Brain microvascular endothelial cell (primary cell): Measurements from ENCODE around the gene MARCOL.

Experiments used
- DNase-seq: peaks from one replicate; pipeline ENCODE4 v3.0.0-alpha.2; 2020
- H3K27ac ChIP-seq: fragments of 250-450 bp; sonication (Bioruptor Pico); 2 replicates; pipeline ENCODE4 v1.5.1; 2020; ENCODE audit warnings: mild to moderate bottlenecking, moderate library complexity
- H3K27me3 ChIP-seq: fragments of 250-450 bp; sonication (Bioruptor Pico); replicated peaks from 2 replicates; pipeline ENCODE4 v1.5.1; 2020; ENCODE audit warnings: mild to moderate bottlenecking
- H3K36me3 ChIP-seq: fragments of 250-450 bp; sonication (Bioruptor Pico); replicated peaks from 2 replicates; pipeline ENCODE4 v1.5.1; 2020; ENCODE audit warnings: mild to moderate bottlenecking
- H3K4me3 ChIP-seq: 2 replicates; pipeline ENCODE4 v1.5.1; 2011; ENCODE audit warnings: low read depth, mild to moderate bottlenecking, control low read depth, low read length, moderate library complexity
- CTCF ChIP-seq: IDR thresholded peaks from 2 replicates; pipeline ENCODE4 v1.5.1; 2011; ENCODE audit warnings: low read depth, mild to moderate bottlenecking, moderate library complexity, low read length, control low read depth, inconsistent platforms; ENCODE audit errors: missing control alignments
- in situ Hi-C: cut with HindIII; loops from 2 replicates; pipeline ENCODE4 v1.10.0; 2017; ENCODE audit warnings: low sequenced_read_pairs, low pct_ligation_motif_present

The MARCOL gene

GRCh38 chr5:148205044-148205806, 33.1 kb upstream of the MARCOL start:
- Histone ChIP-seq H3K4me3 (no peak overlapping the region), H3K36me3 (no peaks in the 10 kb centered on the region), H3K27me3 (no peaks in the 10 kb centered on the region), H3K27ac (no peak overlapping the region)
- TF ChIP-seq CTCF = no peak
- DNase-seq = no peak
- in situ Hi-C loops = no loop called here

DNA sequence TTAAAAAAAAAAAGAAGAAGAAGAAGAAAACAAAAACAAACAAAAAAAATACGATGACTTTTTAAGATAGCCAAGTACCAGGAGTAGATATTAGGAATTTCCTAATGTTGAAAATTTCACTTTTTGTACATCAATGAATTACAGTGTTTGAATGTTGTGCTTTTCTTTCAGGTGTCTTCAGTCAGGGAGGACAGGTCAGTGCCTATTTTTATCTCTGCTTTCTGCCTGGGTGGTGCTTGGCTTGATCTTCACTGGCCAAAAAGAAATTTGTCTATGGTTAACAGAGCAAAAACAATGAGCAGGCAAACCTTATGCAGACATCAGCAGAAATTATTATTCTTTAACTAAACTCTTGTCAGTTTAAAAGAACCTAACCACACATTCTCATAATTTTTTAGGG, 32.5 kb upstream of the MARCOL start:
- in situ Hi-C loops = no loop called here
- no peaks in the 10 kb centered on the region for H3K36me3 ChIP-seq
- H3K27me3 ChIP-seq = no peaks in the 10 kb centered on the region
- H3K27ac ChIP-seq = no peak overlapping the region
- no peak overlapping the region for H3K4me3 ChIP-seq
- no peak for TF ChIP-seq CTCF
- DNase-seq = no peak

GRCh38 chr5:148206620-148207019, 31.7 kb upstream of the MARCOL start:
- no peaks in the 10 kb centered on the region for H3K27me3 ChIP-seq
- no peak for DNase-seq
- no peaks in the 10 kb centered on the region for H3K36me3 ChIP-seq
- in situ Hi-C loops = no loop called here
- no peak for TF ChIP-seq CTCF
- no peak overlapping the region for H3K4me3 ChIP-seq
- H3K27ac ChIP-seq = no peak overlapping the region

- Histone ChIP-seq H3K27me3 (no peaks in the 10 kb centered on the region), H3K4me3 (no peak overlapping the region), H3K36me3 (no peaks in the 10 kb centered on the region), H3K27ac (no peak overlapping the region)
- no peak for TF ChIP-seq CTCF
- in situ Hi-C loops = no loop called here
- DNase-seq = no peak
Measured at GRCh38 chr5:148208226-148208625, 30.1 kb upstream of the MARCOL start.

DNA sequence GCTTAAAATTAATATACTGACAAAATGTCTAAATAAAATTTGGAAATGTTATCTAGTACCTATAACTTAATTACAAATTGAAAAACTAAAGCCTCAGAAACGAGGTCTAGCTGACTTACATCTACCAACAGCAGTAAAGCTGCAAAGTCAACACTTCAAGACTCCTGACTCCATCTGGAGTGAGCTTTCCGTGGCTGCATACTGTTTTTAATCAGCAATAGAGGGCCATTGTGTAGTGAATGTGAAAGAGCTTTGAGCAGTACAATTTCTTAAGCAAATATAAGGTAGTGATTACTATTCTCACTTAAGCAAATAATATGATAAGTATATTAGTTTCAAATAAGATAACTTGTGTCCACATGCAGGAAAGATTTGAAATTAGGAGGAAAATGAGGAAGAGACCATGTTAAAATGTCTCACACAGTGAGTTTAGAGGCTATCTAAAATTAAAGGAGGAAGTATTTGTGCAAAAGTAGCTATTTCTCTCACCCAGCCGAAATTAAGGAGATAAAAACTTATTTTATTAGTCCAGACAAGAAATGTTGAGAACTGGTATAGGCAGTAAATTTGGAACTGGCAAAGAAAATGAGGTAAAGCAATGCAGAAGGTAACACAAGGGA, 29.1 kb upstream of the MARCOL start:
- no peaks in the 10 kb centered on the region for H3K27me3 ChIP-seq
- no peaks in the 10 kb centered on the region for H3K36me3 ChIP-seq
- H3K4me3 ChIP-seq = no peak overlapping the region
- H3K27ac ChIP-seq = no peak overlapping the region
- no peak for TF ChIP-seq CTCF
- in situ Hi-C loops = no loop called here
- DNase-seq = no peak
